Liver (tissue), 3 donors: ENCODE measurements around the gene KANK4.

Experiments
- CTCF ChIP-seq: fragments of 150-350 bp; IDR thresholded peaks from 2 replicates; pipeline ENCODE4 v1.5.1; 2017; ENCODE audit warnings: improper control_type of control experiment, low read depth, low read length; ENCODE audit not compliant: missing input control
- FOXA1 ChIP-seq: IDR thresholded peaks from 2 replicates; pipeline ENCODE4 v1.6.1; 2016; ENCODE audit warnings: antibody characterized with exemption
- GABPA ChIP-seq, 2 donors: IDR thresholded peaks in 1 of 2; conservative IDR thresholded peaks in 1 of 2; 2 replicates each; pipeline ENCODE4 v1.6.1; 2016; ENCODE audit warnings: antibody characterized with exemption in 2 of 2, mild to moderate bottlenecking in 1 of 2, moderate library complexity in 1 of 2
- JUND ChIP-seq, 2 donors: IDR thresholded peaks; 2 replicates each; pipeline ENCODE4 v1.6.1; 2016; ENCODE audit warnings: antibody characterized with exemption in 2 of 2
- RAD21 ChIP-seq, 2 donors: IDR thresholded peaks; 2 replicates each; pipeline ENCODE4 v1.6.1; 2016; ENCODE audit warnings: antibody characterized with exemption in 2 of 2, mild to moderate bottlenecking in 2 of 2
- REST ChIP-seq: IDR thresholded peaks from 2 replicates; pipeline ENCODE4 v1.6.1; 2016; ENCODE audit warnings: antibody characterized with exemption, mild to moderate bottlenecking
- SP1 ChIP-seq: IDR thresholded peaks from 2 replicates; pipeline ENCODE4 v1.6.1; 2018; ENCODE audit warnings: antibody characterized with exemption, mild to moderate bottlenecking
- TAF1 ChIP-seq: conservative IDR thresholded peaks from 2 replicates; pipeline ENCODE4 v1.6.1; 2016; ENCODE audit warnings: antibody characterized with exemption, mild to moderate bottlenecking
- YY1 ChIP-seq: IDR thresholded peaks from 2 replicates; pipeline ENCODE4 v1.6.1; 2016; ENCODE audit warnings: antibody characterized with exemption, mild to moderate bottlenecking
- TF ChIP-seq, protein P1 (sequence below): IDR thresholded peaks from 2 replicates; pipeline ENCODE4 v1.6.1; 2016; ENCODE audit warnings: antibody characterized with exemption
- TF ChIP-seq, protein P2 (sequence below): IDR thresholded peaks from 2 replicates; pipeline ENCODE4 v1.6.1; 2016; ENCODE audit warnings: antibody characterized with exemption
- donor health status: healthy.
- donor health status: healthy.

- TF ChIP-seq, protein P1, sequence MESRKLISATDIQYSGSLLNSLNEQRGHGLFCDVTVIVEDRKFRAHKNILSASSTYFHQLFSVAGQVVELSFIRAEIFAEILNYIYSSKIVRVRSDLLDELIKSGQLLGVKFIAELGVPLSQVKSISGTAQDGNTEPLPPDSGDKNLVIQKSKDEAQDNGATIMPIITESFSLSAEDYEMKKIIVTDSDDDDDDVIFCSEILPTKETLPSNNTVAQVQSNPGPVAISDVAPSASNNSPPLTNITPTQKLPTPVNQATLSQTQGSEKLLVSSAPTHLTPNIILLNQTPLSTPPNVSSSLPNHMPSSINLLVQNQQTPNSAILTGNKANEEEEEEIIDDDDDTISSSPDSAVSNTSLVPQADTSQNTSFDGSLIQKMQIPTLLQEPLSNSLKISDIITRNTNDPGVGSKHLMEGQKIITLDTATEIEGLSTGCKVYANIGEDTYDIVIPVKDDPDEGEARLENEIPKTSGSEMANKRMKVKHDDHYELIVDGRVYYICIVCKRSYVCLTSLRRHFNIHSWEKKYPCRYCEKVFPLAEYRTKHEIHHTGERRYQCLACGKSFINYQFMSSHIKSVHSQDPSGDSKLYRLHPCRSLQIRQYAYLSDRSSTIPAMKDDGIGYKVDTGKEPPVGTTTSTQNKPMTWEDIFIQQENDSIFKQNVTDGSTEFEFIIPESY, result no peak
- no peak for TF ChIP-seq REST
- TF ChIP-seq CTCF, result no peak
- TF ChIP-seq YY1, result no peak
- TF ChIP-seq RAD21 (IDR thresholded peaks at IDR 0.05), result no peak
- no peak for TF ChIP-seq JUND (IDR thresholded peaks at IDR 0.05)
- TF ChIP-seq GABPA (IDR thresholded peaks at IDR 0.05 in 1 of 2, conservative IDR thresholded peaks at IDR 0.05 in 1 of 2), result no peak
- TF ChIP-seq, protein P2, sequence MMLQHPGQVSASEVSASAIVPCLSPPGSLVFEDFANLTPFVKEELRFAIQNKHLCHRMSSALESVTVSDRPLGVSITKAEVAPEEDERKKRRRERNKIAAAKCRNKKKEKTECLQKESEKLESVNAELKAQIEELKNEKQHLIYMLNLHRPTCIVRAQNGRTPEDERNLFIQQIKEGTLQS, result no peak
- TF ChIP-seq SP1, result no peak
- no peak for TF ChIP-seq TAF1
- no peak for TF ChIP-seq FOXA1
Measured at GRCh38 chr1:62280960-62281465, 38.2 kb downstream of the KANK4 start.
